ENCODE data around the gene RFT1.
"Not testable (repeated sequence)": the region's sequence is repeated elsewhere in the genome, so short reads cannot be mapped to it uniquely, and the experiment has no call there.

The RFT1 gene

GRCh38 chr3:53056442-53056841 is 73.8 kb downstream of the RFT1 start:
- DNase-seq = no peak

GRCh38 chr3:53054233-53054632 is 76.0 kb downstream of the RFT1 start:
- DNase-seq = not testable (repeated sequence)

GRCh38 chr3:53051929-53052328 is 78.3 kb downstream of the RFT1 start:
- DNase-seq = no peak

GRCh38 chr3:53049987-53050386 is 80.2 kb downstream of the RFT1 start:
- DNase-seq = no peak

- peak; percentile 50 to 55 for DNase-seq
Measured at GRCh38 chr3:53046171-53047170, 83.8 kb downstream of the RFT1 start.

- DNase-seq = peak; percentile 50 to 74
Measured at GRCh38 chr3:53045518-53046170, 84.6 kb downstream of the RFT1 start, which contains the start of gene SFMBT1. SFMBT1 (minus strand) TSS chr3:53046073; CDS start chr3:52969128, 76,945 bp downstream.

- DNase-seq = peak; percentile 43 to 44
Measured at GRCh38 chr3:53044711-53045517, 85.3 kb downstream of the RFT1 start.

- no peak for DNase-seq
Measured at GRCh38 chr3:53044371-53044710, 85.9 kb downstream of the RFT1 start.

- DNase-seq = no peak
Measured at GRCh38 chr3:53043738-53044137, 86.5 kb downstream of the RFT1 start.

GRCh38 chr3:53042651-53043050 is 87.6 kb downstream of the RFT1 start:
- no peak for DNase-seq

- DNase-seq = no peak
Measured at GRCh38 chr3:53040351-53040820, 89.8 kb downstream of the RFT1 start.

- DNase-seq = no peak
Measured at GRCh38 chr3:53039376-53039752, 90.9 kb downstream of the RFT1 start.

GRCh38 chr3:53038679-53039375 is 91.4 kb downstream of the RFT1 start:
- no peak for DNase-seq
